OCI-M2 (cell line): Measurements from ENCODE around the gene PCYOX1L.

Experiments
- DNase-seq: peaks from one replicate; lab custom pipeline; 2025; ENCODE audit not compliant: unreplicated experiment; lab: John Stamatoyannopoulos, UW

Gene PCYOX1L

GRCh38 chr5:149406203-149406978 lies 48.5 kb downstream of the PCYOX1L start:
- no peak for DNase-seq

GRCh38 chr5:149406979-149407306 lies 49.1 kb downstream of the PCYOX1L start:
- no peak for DNase-seq

GRCh38 chr5:149407323-149408251 lies 49.7 kb downstream of the PCYOX1L start:
- DNase-seq = no peak

- no peak for DNase-seq
Observed at GRCh38 chr5:149408252-149409099, 50.6 kb downstream of the PCYOX1L start.

- DNase-seq = no peak
Observed at GRCh38 chr5:149409268-149409948, 51.6 kb downstream of the PCYOX1L start.

- no peak for DNase-seq
Observed at GRCh38 chr5:149410071-149410470, 52.2 kb downstream of the PCYOX1L start.

GRCh38 chr5:149410721-149411432 lies 53.0 kb downstream of the PCYOX1L start:
- no peak for DNase-seq

GRCh38 chr5:149411738-149412519 lies 54.1 kb downstream of the PCYOX1L start:
- DNase-seq = no peak

- DNase-seq = no peak
Observed at GRCh38 chr5:149412783-149413476, 55.1 kb downstream of the PCYOX1L start.

GRCh38 chr5:149413477-149414210 lies 55.8 kb downstream of the PCYOX1L start:
- DNase-seq = no peak

GRCh38 chr5:149414405-149415065 lies 56.7 kb downstream of the PCYOX1L start:
- DNase-seq = no peak

GRCh38 chr5:149415066-149415967 lies 57.5 kb downstream of the PCYOX1L start:
- no peak for DNase-seq

GRCh38 chr5:149416987-149417710 lies 59.3 kb downstream of the PCYOX1L start:
- DNase-seq = no peak

GRCh38 chr5:149417711-149418368 lies 60.0 kb downstream of the PCYOX1L start:
- DNase-seq = no peak

GRCh38 chr5:149418910-149419531 lies 61.2 kb downstream of the PCYOX1L start:
- DNase-seq = no peak
